ENCODE results near the gene DNAH7. TPM values are rescaled to one million over a fixed set of nuclear protein-coding genes. Genes with fewer than 3 reads are reported as not detected.

Gene DNAH7
- total RNA-seq, 1 experiment from 2014 or later, result 0.09 TPM

DNA sequence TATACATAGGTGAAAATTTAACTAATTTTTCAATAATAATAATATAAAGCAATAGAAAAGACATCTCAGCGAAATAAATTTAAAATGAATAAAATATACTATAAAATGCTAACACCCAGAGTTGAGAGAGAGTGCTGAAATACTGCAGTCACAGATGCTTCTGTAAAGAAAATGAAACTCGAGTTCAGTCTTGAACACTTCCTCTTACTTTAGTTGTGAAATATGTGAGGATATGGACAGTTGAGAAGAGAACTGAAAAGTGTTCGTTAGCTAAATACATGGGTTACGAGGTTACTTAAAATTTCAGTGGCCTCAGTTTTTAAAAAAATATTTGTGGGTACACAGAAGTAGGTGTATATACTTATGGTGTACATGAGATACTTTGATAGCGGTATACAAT lies 106.8 kb downstream of the DNAH7 start:
- Histone ChIP-seq H3K27ac (ENCODE audit: insufficient read length, low read depth, low read length) (no peak overlapping the region), H2AFZ (ENCODE audit: low read length) (no peak overlapping the region), H3K23me2 (ENCODE audit: insufficient read length, low read depth, low read length, poor library complexity, severe bottlenecking) (no peaks in the 10 kb centered on the region), H2AK5ac (ENCODE audit: insufficient read length, low read length) (no peak overlapping the region), H3K4me2 (ENCODE audit: insufficient read depth, insufficient read length, low read length) (no peak overlapping the region), H4K91ac (ENCODE audit: insufficient read length, low read depth, low read length) (no peak overlapping the region), H3T11ph (ENCODE audit: low read length) (no peak overlapping the region), H2BK15ac (ENCODE audit: low read depth, low read length) (no peak overlapping the region), H4K20me1 (ENCODE audit: control insufficient read depth, insufficient read depth, insufficient read length) (no peaks in the 10 kb centered on the region), H3K23ac (ENCODE audit: insufficient read length, low read depth, low read length) (no peak overlapping the region), H3K79me1 (ENCODE audit: insufficient read depth, low read depth, low read length, poor library complexity, severe bottlenecking) (no peaks in the 10 kb centered on the region), H2BK12ac (ENCODE audit: insufficient read length, low read depth, low read length) (no peak overlapping the region), H2BK5ac (ENCODE audit: insufficient read length, low read length) (no peak overlapping the region), H2BK20ac (ENCODE audit: low read depth, low read length, poor library complexity, severe bottlenecking) (no peak overlapping the region), H3K27me3 (ENCODE audit: insufficient read depth, low read length) (no peaks in the 10 kb centered on the region), H3K14ac (ENCODE audit: insufficient read depth, low read length) (no peak overlapping the region), H3K9me3 (ENCODE audit: control insufficient read depth, low read depth, low read length) (no peaks in the 10 kb centered on the region), H3K4me1 (ENCODE audit: insufficient read depth, low read length) (no peaks in the 10 kb centered on the region), H3K9ac (ENCODE audit: extremely low read depth, insufficient read length, low read length) (no peak overlapping the region), H3K4ac (ENCODE audit: low read depth, low read length) (no peak overlapping the region), H4K5ac (ENCODE audit: insufficient read length, low read depth, low read length) (no peak overlapping the region), H2BK120ac (ENCODE audit: low read depth, low read length, poor library complexity, severe bottlenecking) (no peak overlapping the region), H3K56ac (ENCODE audit: insufficient read length, low read depth, low read length) (no peak overlapping the region), H3K18ac (ENCODE audit: insufficient read length, low read depth, low read length) (no peak overlapping the region), H4K8ac (replicated peaks; ENCODE audit: insufficient read length, low read depth, low read length) (no peak overlapping the region), H3K79me2 (ENCODE audit: insufficient read depth, low read length) (no peaks in the 10 kb centered on the region)
- TF ChIP-seq, protein P1, sequence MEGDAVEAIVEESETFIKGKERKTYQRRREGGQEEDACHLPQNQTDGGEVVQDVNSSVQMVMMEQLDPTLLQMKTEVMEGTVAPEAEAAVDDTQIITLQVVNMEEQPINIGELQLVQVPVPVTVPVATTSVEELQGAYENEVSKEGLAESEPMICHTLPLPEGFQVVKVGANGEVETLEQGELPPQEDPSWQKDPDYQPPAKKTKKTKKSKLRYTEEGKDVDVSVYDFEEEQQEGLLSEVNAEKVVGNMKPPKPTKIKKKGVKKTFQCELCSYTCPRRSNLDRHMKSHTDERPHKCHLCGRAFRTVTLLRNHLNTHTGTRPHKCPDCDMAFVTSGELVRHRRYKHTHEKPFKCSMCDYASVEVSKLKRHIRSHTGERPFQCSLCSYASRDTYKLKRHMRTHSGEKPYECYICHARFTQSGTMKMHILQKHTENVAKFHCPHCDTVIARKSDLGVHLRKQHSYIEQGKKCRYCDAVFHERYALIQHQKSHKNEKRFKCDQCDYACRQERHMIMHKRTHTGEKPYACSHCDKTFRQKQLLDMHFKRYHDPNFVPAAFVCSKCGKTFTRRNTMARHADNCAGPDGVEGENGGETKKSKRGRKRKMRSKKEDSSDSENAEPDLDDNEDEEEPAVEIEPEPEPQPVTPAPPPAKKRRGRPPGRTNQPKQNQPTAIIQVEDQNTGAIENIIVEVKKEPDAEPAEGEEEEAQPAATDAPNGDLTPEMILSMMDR (conservative IDR thresholded peaks at IDR 0.05), result no peak
- Mint-ChIP-seq H3K27ac (no peak overlapping the region), H3K4me3 (no peak overlapping the region), H3K4me1 (peaks cover 0 to 3% of the 10 kb centered on the region in 2 experiments; a peak in 3 of 4 replicates), H3K36me3 (ENCODE audit: insufficient read depth in 1 of 3, low read depth in 3 of 3) (no peaks in the 10 kb centered on the region), H3K27me3 (ENCODE audit: low read depth) (no peaks in the 10 kb centered on the region), H3K9me3 (no peaks in the 10 kb centered on the region)
- no peak for DNase-seq
- no CpG with 5 or more reads among the region's 5 CpGs for WGBS (ENCODE audit: extremely low coverage, insufficient read length, low lambda C conversion rate)

All from H9 (cell line).